Mesenchymal stem cell (in vitro differentiated cells and primary cell): ENCODE data around the gene AGFG1.

Experiments
- DNase-seq: peaks from one replicate; pipeline ENCODE4 v3.0.0-alpha.2; 2013
- H2AFZ ChIP-seq: one replicate; pipeline ENCODE4 v1.6.1; 2013; ENCODE audit warnings: low read depth, mild to moderate bottlenecking, control low read depth, inconsistent platforms, low read length, moderate library complexity
- H2AK5ac ChIP-seq: 2 replicates; pipeline ENCODE4 v1.6.1; 2013; ENCODE audit warnings: low read length, moderate library complexity, mild to moderate bottlenecking, inconsistent platforms; ENCODE audit not compliant: severe bottlenecking
- H2BK120ac ChIP-seq: one replicate; pipeline ENCODE4 v1.6.1; 2013; ENCODE audit warnings: low read depth, mild to moderate bottlenecking, inconsistent platforms, low read length, moderate library complexity
- H2BK12ac ChIP-seq, 2 experiments: one replicate each; pipeline ENCODE4 v1.6.1; 2013; ENCODE audit warnings: inconsistent platforms in 2 of 2, low read length in 2 of 2, mild to moderate bottlenecking in 2 of 2, moderate library complexity in 2 of 2, control low read depth in 1 of 2
- H2BK15ac ChIP-seq: one replicate; pipeline ENCODE4 v1.6.1; 2013; ENCODE audit warnings: mild to moderate bottlenecking, low read depth, inconsistent platforms; ENCODE audit not compliant: poor library complexity, severe bottlenecking
- H2BK5ac ChIP-seq: 2 replicates; pipeline ENCODE4 v1.6.1; 2013; ENCODE audit warnings: low read depth, mild to moderate bottlenecking, low read length, control low read depth, inconsistent platforms; ENCODE audit not compliant: poor library complexity, severe bottlenecking
- H3K14ac ChIP-seq, 2 experiments: one replicate each; pipeline ENCODE4 v1.6.1; 2013; ENCODE audit warnings: inconsistent platforms in 2 of 2, low read length in 2 of 2, control low read depth in 1 of 2, mild to moderate bottlenecking in 1 of 2, moderate library complexity in 1 of 2
- H3K18ac ChIP-seq, 2 experiments: one replicate each; pipeline ENCODE4 v1.6.1; 2013; ENCODE audit warnings: inconsistent platforms in 2 of 2, low read length in 2 of 2, control low read depth in 1 of 2, low read depth in 1 of 2, mild to moderate bottlenecking in 1 of 2
- H3K23ac ChIP-seq, 2 experiments: one replicate each; pipeline ENCODE4 v1.6.1; 2013; ENCODE audit warnings: inconsistent platforms in 2 of 2, low read length in 2 of 2, mild to moderate bottlenecking in 2 of 2, moderate library complexity in 2 of 2, control low read depth in 1 of 2
- H3K27ac ChIP-seq: 2 replicates; pipeline ENCODE4 v1.5.1; 2013; ENCODE audit warnings: mild to moderate bottlenecking, moderate library complexity, low read length, control low read depth, inconsistent platforms; ENCODE audit not compliant: poor library complexity, severe bottlenecking
- H3K27me3 ChIP-seq, 2 experiments: 2 replicates each; pipeline versions ENCODE4 v1.6.1 to v1.7.0; 2013; ENCODE audit warnings: low read length in 2 of 2, mild to moderate bottlenecking in 2 of 2, moderate library complexity in 2 of 2, control low read depth in 1 of 2, inconsistent platforms in 1 of 2; ENCODE audit not compliant: control insufficient read depth in 1 of 2, insufficient read depth in 1 of 2
- H3K36me3 ChIP-seq, 2 experiments: 2 replicates each; pipeline versions ENCODE4 v1.6.1 to v1.7.0; 2013; ENCODE audit warnings: low read length in 2 of 2, control low read depth in 1 of 2, inconsistent platforms in 1 of 2, low read depth in 1 of 2, mild to moderate bottlenecking in 1 of 2; ENCODE audit not compliant: insufficient read depth in 2 of 2, control insufficient read depth in 1 of 2
- H3K4ac ChIP-seq, 2 experiments: one replicate each; pipeline ENCODE4 v1.6.1; 2013; ENCODE audit warnings: inconsistent platforms in 2 of 2, low read length in 2 of 2, mild to moderate bottlenecking in 2 of 2, moderate library complexity in 2 of 2, control low read depth in 1 of 2, low read depth in 1 of 2
- H3K4me1 ChIP-seq: 2 replicates; pipeline ENCODE4 v1.6.1; 2013; ENCODE audit warnings: low read depth, low read length, control low read depth; ENCODE audit not compliant: control insufficient read depth, insufficient read depth
- H3K4me2 ChIP-seq: 2 replicates; pipeline ENCODE4 v1.6.1; 2013; ENCODE audit warnings: low read length, mild to moderate bottlenecking, inconsistent platforms; ENCODE audit not compliant: poor library complexity, severe bottlenecking
- H3K4me3 ChIP-seq, 2 experiments: 2 replicates each; pipeline versions ENCODE4 v1.5.1 to v1.7.0; 2013; ENCODE audit warnings: low read length in 2 of 2, mild to moderate bottlenecking in 2 of 2, control low read depth in 1 of 2, low read depth in 1 of 2; ENCODE audit not compliant: insufficient read depth in 1 of 2
- H3K79me1 ChIP-seq: replicated peaks from 2 replicates; pipeline ENCODE4 v1.6.1; 2013; ENCODE audit warnings: mild to moderate bottlenecking, control low read depth, low read length, inconsistent platforms; ENCODE audit not compliant: poor library complexity, severe bottlenecking
- H3K9ac ChIP-seq: 2 replicates; pipeline ENCODE4 v1.7.0; 2013; ENCODE audit warnings: mild to moderate bottlenecking, low read length, moderate library complexity
- H3K9me3 ChIP-seq: 2 replicates; pipeline ENCODE4 v1.7.0; 2013; ENCODE audit warnings: mild to moderate bottlenecking, low read length; ENCODE audit not compliant: control insufficient read depth
- H4K8ac ChIP-seq: one replicate; pipeline ENCODE4 v1.6.1; 2013; ENCODE audit warnings: inconsistent platforms, mild to moderate bottlenecking, low read length, moderate library complexity
- H4K91ac ChIP-seq: one replicate; pipeline ENCODE4 v1.6.1; 2013; ENCODE audit warnings: mild to moderate bottlenecking, low read length, inconsistent platforms
- WGBS: methylation state at CpG from one replicate; pipeline ENCODE4 v1.1.7; 2013; ENCODE audit warnings: mixed read lengths; 5-methylcytosine and 5-hydroxymethylcytosine counted together

Gene AGFG1

DNA sequence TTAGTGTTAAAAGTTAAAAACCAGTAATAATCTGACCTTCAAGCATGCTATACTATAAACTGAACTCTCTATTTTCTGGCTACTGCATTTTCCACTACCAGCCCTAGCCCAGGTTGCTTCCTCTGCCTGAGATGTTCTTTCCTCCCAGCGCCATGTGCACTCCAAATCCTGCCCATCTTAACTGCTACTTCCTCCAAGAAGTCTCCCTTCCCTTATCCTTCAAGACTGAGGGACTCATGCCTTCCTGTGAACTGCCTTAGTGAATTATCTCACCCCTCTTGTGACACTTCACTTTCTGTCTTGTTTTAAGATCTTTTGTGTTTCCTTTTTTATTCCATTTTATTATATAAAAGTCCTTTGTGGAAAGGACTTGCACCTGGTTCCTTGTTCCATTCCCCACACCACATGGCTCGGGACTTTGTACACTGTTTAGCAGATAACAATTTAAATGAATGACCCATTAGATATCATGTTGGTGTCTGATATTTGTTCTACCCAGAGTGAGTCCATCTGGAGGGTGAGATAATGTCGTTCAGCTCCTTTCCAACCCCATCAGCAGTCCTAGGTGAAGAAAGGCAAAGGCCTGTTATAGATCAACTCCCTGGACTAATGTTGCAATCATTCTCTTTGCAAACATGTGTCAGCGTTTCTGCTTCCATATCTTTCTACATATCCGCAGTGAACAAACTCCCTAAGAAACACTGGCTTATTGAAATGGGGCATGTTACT is 20.9 kb upstream of the AGFG1 start:
- Histone ChIP-seq H3K9me3 (no peaks in the 10 kb centered on the region), H2BK12ac (no peak overlapping the region), H2BK5ac (no peak overlapping the region), H2AFZ (no peak overlapping the region), H3K23ac (no peak overlapping the region), H3K79me1 (no peaks in the 10 kb centered on the region), H3K27me3 (no peaks in the 10 kb centered on the region), H3K4me1 (no peaks in the 10 kb centered on the region), H2BK15ac (no peak overlapping the region), H3K36me3 (no peaks in the 10 kb centered on the region), H3K4ac (no peak overlapping the region), H2BK120ac (no peak overlapping the region), H3K4me2 (no peak overlapping the region), H4K8ac (no peak overlapping the region), H3K27ac (no peak overlapping the region), H4K91ac (no peak overlapping the region), H2AK5ac (no peak overlapping the region), H3K18ac (no peak overlapping the region), H3K4me3 (no peak overlapping the region), H3K9ac (no peak overlapping the region), H3K14ac (no peak overlapping the region)
- WGBS, result 91% methylated on average over 4 of the region's 5 CpGs
- DNase-seq, result no peak

DNA sequence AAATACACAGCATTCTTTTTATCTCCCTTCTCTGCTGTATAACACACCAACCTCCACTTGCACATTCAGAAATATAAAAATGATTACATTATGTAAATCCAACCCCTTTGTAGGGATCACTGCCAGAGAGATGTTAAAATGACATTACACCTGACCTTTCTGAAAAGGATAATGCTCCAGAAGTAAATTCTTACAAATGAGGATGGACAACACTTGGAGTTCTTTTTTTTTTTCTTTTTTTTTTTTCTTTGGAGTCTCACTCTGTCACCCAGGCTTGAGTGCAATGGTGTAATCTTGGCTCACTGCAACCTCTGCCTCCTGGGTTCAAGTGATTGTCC is 20.3 kb upstream of the AGFG1 start:
- Histone ChIP-seq H3K27ac (no peak overlapping the region), H3K4me3 (no peak overlapping the region), H2BK15ac (no peak overlapping the region), H3K9ac (no peak overlapping the region), H3K79me1 (no peaks in the 10 kb centered on the region), H3K18ac (no peak overlapping the region), H2AFZ (no peak overlapping the region), H3K14ac (no peak overlapping the region), H3K36me3 (no peaks in the 10 kb centered on the region), H3K23ac (no peak overlapping the region), H2BK120ac (no peak overlapping the region), H3K4me2 (no peak overlapping the region), H2BK12ac (no peak overlapping the region), H3K27me3 (no peaks in the 10 kb centered on the region), H2BK5ac (no peak overlapping the region), H4K91ac (no peak overlapping the region), H3K4ac (no peak overlapping the region), H3K4me1 (no peaks in the 10 kb centered on the region), H3K9me3 (no peaks in the 10 kb centered on the region), H4K8ac (no peak overlapping the region), H2AK5ac (no peak overlapping the region)
- no peak for DNase-seq

DNA sequence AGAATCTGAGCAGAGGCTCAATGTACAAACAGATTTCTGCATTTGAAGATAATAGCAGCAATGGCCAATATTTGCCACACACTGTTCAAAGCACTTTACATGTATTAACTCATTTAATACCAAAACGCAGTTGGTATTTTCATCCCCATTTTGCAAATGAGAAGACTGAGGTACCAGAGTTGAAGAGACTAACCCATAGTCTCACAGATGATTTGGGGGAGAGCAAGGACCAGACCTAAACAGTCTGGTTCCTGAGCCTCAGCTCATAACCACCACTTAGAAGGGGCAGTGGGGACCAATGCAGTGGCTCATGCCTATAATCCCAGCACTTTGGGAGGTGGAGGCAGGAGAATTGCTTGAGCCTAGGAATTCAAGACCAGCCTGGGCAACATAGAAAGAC is 18.1 kb upstream of the AGFG1 start:
- no peak overlapping the region for H2AFZ ChIP-seq
- H2BK12ac ChIP-seq, result no peak overlapping the region
- H4K8ac ChIP-seq, result no peak overlapping the region
- H3K4me3 ChIP-seq, result no peak overlapping the region
- H3K4me2 ChIP-seq, result no peak overlapping the region
- WGBS, result 78% methylated on average over 1 of the region's 1 CpG
- H3K36me3 ChIP-seq, result no peaks in the 10 kb centered on the region
- H3K9me3 ChIP-seq, result no peaks in the 10 kb centered on the region
- no peak overlapping the region for H2AK5ac ChIP-seq
- H3K23ac ChIP-seq, result no peak overlapping the region
- no peak overlapping the region for H3K9ac ChIP-seq
- H3K14ac ChIP-seq, result no peak overlapping the region
- no peak overlapping the region for H4K91ac ChIP-seq
- H3K18ac ChIP-seq, result no peak overlapping the region
- H3K27ac ChIP-seq, result no peak overlapping the region
- no peak for DNase-seq
- H3K79me1 ChIP-seq, result no peaks in the 10 kb centered on the region
- no peak overlapping the region for H2BK5ac ChIP-seq
- no peaks in the 10 kb centered on the region for H3K4me1 ChIP-seq
- no peak overlapping the region for H3K4ac ChIP-seq
- H2BK120ac ChIP-seq, result no peak overlapping the region
- no peak overlapping the region for H2BK15ac ChIP-seq
- H3K27me3 ChIP-seq, result no peaks in the 10 kb centered on the region

DNA sequence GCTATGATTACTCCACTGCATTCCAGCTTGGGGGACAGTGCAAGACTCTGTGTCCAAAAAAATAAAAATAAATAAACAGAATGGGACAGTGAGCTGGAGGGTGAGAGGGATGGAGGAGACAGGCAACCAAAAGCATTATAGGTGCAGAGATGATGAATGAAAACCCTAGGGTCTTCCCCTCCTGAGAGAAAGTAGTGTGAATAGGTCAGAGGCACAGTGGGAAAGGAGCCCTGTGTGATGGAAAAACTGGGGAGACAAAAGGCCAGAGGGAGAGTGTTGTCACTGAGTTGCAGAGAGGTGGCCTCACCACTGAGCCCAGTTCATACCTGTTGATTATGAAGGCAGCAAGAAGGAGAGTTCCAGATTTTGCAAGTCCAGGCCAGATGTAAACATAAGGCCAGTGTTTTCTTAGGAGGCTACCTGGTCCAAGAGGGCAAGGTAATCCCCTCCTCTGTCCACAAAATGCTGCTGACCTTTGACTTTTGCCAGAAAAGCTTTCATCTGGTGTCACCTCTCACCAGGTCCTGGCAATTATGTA is 17.6 kb upstream of the AGFG1 start:
- Histone ChIP-seq H4K91ac (no peak overlapping the region), H4K8ac (no peak overlapping the region), H2BK120ac (no peak overlapping the region), H3K36me3 (no peaks in the 10 kb centered on the region), H3K4ac (no peak overlapping the region), H2AK5ac (no peak overlapping the region), H3K79me1 (no peaks in the 10 kb centered on the region), H2BK5ac (no peak overlapping the region), H2AFZ (no peak overlapping the region), H3K9ac (no peak overlapping the region), H2BK15ac (no peak overlapping the region), H3K23ac (no peak overlapping the region), H3K4me2 (no peak overlapping the region), H3K27me3 (no peaks in the 10 kb centered on the region), H3K14ac (no peak overlapping the region), H3K18ac (no peak overlapping the region), H3K9me3 (no peaks in the 10 kb centered on the region), H3K4me1 (no peaks in the 10 kb centered on the region), H3K4me3 (no peak overlapping the region), H2BK12ac (no peak overlapping the region), H3K27ac (no peak overlapping the region)
- no peak for DNase-seq
